GM19452 (cell line): ENCODE results near the gene TTLL8.

Experiments used
- ATAC-seq: cut with Tn5 transposase; IDR thresholded peaks from one replicate; pipeline ENCODE4 v1.9.1; 2021; ENCODE audit not compliant: unreplicated experiment

TTLL8 gene

GRCh38 chr22:50062509-50063135 lies 4.5 kb upstream of the TTLL8 start:
- no peak for ATAC-seq

GRCh38 chr22:50061824-50062355 lies 3.8 kb upstream of the TTLL8 start:
- no peak for ATAC-seq

GRCh38 chr22:50061141-50061823 lies 3.2 kb upstream of the TTLL8 start:
- ATAC-seq = no peak

- no peak for ATAC-seq
These were observed 2.5 kb upstream of the TTLL8 start for GRCh38 chr22:50060441-50061140.

- ATAC-seq = no peak
These were observed 1.8 kb upstream of the TTLL8 start for GRCh38 chr22:50059881-50060262.

GRCh38 chr22:50058906-50059880 lies 1.1 kb upstream of the TTLL8 start:
- ATAC-seq = no peak

GRCh38 chr22:50057278-50058060 lies 629 bp downstream of the TTLL8 start:
- ATAC-seq = no peak

- ATAC-seq = no peak
These were observed 1.7 kb downstream of the TTLL8 start for GRCh38 chr22:50056214-50056972.

GRCh38 chr22:50053861-50054260 lies 4.2 kb downstream of the TTLL8 start:
- no peak for ATAC-seq

- no peak for ATAC-seq
These were observed 6.2 kb downstream of the TTLL8 start for GRCh38 chr22:50051930-50052329.

- ATAC-seq = no peak
These were observed 8.6 kb downstream of the TTLL8 start for GRCh38 chr22:50049299-50050195.

- no peak for ATAC-seq
These were observed 9.3 kb downstream of the TTLL8 start for GRCh38 chr22:50048836-50049235.

- no peak for ATAC-seq
These were observed 9.9 kb downstream of the TTLL8 start for GRCh38 chr22:50048061-50048765.

GRCh38 chr22:50047346-50047745 lies 10.8 kb downstream of the TTLL8 start:
- no peak for ATAC-seq

GRCh38 chr22:50046481-50047245 lies 11.4 kb downstream of the TTLL8 start:
- no peak for ATAC-seq

- ATAC-seq = no peak
These were observed 12.1 kb downstream of the TTLL8 start for GRCh38 chr22:50046019-50046415.
